Endothelial cell of umbilical vein (primary cell): ENCODE results near the gene NMRAL1. TPM values are rescaled to one million over a fixed set of nuclear protein-coding genes. Genes with fewer than 3 reads are reported as not detected.

Source experiments
- BruUV-seq: library from RNA; stranded (reverse); fragments of 400-500 nt; replicated peaks from 2 replicates; lab custom pipeline; 2021; lab: Mats Ljungman, UMichigan
- CTCF ChIA-PET: fragments of 300-600, 350-600 bp; sonication (Branson Sonifier 250); formaldehyde crosslinking; loops from one replicate; lab custom pipeline; 2021; ENCODE audit warnings: antibody characterized with exemption, inconsistent platforms; lab: Charles Lee
- POLR2A ChIA-PET: fragments of 300-600, 350-600 bp; sonication (Branson Sonifier 250); formaldehyde crosslinking; loops from one replicate; lab custom pipeline; 2021; ENCODE audit warnings: antibody characterized with exemption, inconsistent platforms; lab: Charles Lee
- DNase-seq: peaks from one replicate; pipeline ENCODE4 v3.0.0-alpha.2; 2011; ENCODE audit warnings: low read depth, low spot score
- FAIRE-seq: peaks from 2 replicates; lab custom pipeline; 2011; peaks lifted over from hg19 to GRCh38; lab: Jason Lieb, UNC
- H2AFZ ChIP-seq: 2 replicates; pipeline ENCODE4 v1.6.0; 2012; ENCODE audit warnings: low read depth, low read length, control low read depth, inconsistent platforms
- H3K27ac ChIP-seq: 2 replicates; pipeline ENCODE4 v1.5.1; 2011; ENCODE audit warnings: low read depth, mild to moderate bottlenecking, control low read depth, low read length, moderate library complexity; ENCODE audit not compliant: insufficient read depth
- H3K27me3 ChIP-seq, 2 experiments: 2 replicates each; pipeline versions ENCODE4 v1.6.0 to v1.6.1; 2011; ENCODE audit warnings: low read length in 2 of 2, mixed read lengths in 1 of 2; ENCODE audit not compliant: control insufficient read depth in 2 of 2, insufficient read depth in 2 of 2
- H3K36me3 ChIP-seq, 2 experiments: 2 replicates in 1 of 2; 3 replicates in 1 of 2; pipeline ENCODE4 v1.5.1; 2011; ENCODE audit warnings: low read length in 2 of 2, mild to moderate bottlenecking in 1 of 2, moderate library complexity in 1 of 2; ENCODE audit not compliant: control insufficient read depth in 2 of 2, insufficient read depth in 2 of 2; ENCODE audit errors: extremely low read depth in 1 of 2
- H3K4me1 ChIP-seq: 3 replicates; pipeline ENCODE4 v1.5.1; 2011; ENCODE audit warnings: mild to moderate bottlenecking, low read length; ENCODE audit not compliant: control insufficient read depth, insufficient read depth; ENCODE audit errors: extremely low read depth
- H3K4me2 ChIP-seq: 2 replicates; pipeline ENCODE4 v1.6.1; 2011; ENCODE audit warnings: low read length, control low read depth, mixed read lengths; ENCODE audit not compliant: insufficient read depth
- H3K4me3 ChIP-seq, 3 experiments: fragments of 200-600 bp in 1 of 3; sonication (generic), shearing (Covaris generic) in 1 of 3; replicated peaks in 1 of 3; 2 replicates each; pipeline ENCODE4 v1.5.1; 2011 to 2016; ENCODE audit warnings: control low read depth in 3 of 3, low read length in 3 of 3, mild to moderate bottlenecking in 2 of 3, inconsistent platforms in 1 of 3, low read depth in 1 of 3, moderate library complexity in 1 of 3; ENCODE audit not compliant: insufficient read depth in 1 of 3
- H3K79me2 ChIP-seq: 2 replicates; pipeline ENCODE4 v1.6.0; 2012; ENCODE audit warnings: low read length, inconsistent platforms; ENCODE audit not compliant: control insufficient read depth, insufficient read depth
- H3K9ac ChIP-seq: replicated peaks from 2 replicates; pipeline ENCODE3; 2011; ENCODE audit warnings: low read length, control low read depth; ENCODE audit not compliant: insufficient read depth; ENCODE audit errors: extremely low read depth
- H3K9me1 ChIP-seq: replicated peaks from 3 replicates; pipeline ENCODE4 v1.6.0; 2011; ENCODE audit warnings: mild to moderate bottlenecking, low read length; ENCODE audit not compliant: control insufficient read depth, insufficient read depth; ENCODE audit errors: extremely low read depth
- H3K9me3 ChIP-seq: replicated peaks from 2 replicates; pipeline ENCODE4 v1.5.1; 2012; ENCODE audit warnings: low read length, inconsistent platforms; ENCODE audit not compliant: control insufficient read depth, insufficient read depth
- H4K20me1 ChIP-seq: replicated peaks from 2 replicates; pipeline ENCODE3; 2011; ENCODE audit warnings: mild to moderate bottlenecking, low read length; ENCODE audit not compliant: control insufficient read depth, insufficient read depth; ENCODE audit errors: extremely low read depth
- CTCF ChIP-seq, 2 donors: IDR thresholded peaks; 1 replicate in 1 of 2; 2 replicates in 1 of 2; pipeline ENCODE4 v1.5.1; 2011; ENCODE audit warnings: low read length in 2 of 2, mild to moderate bottlenecking in 2 of 2, moderate library complexity in 2 of 2, control low read depth in 1 of 2, inconsistent platforms in 1 of 2, low read depth in 1 of 2; ENCODE audit not compliant: insufficient read depth in 1 of 2; ENCODE audit errors: extremely low read depth in 1 of 2
- EZH2 ChIP-seq: IDR thresholded peaks from 2 replicates; pipeline ENCODE4 v1.6.1; 2012; ENCODE audit warnings: borderline replicate concordance, low read depth, mild to moderate bottlenecking, moderate library complexity, low read length, inconsistent platforms; ENCODE audit not compliant: severe bottlenecking
- FOS ChIP-seq: IDR thresholded peaks from 2 replicates; pipeline ENCODE4 v1.6.1; 2011; ENCODE audit warnings: mild to moderate bottlenecking, low read length, moderate library complexity, borderline replicate concordance; ENCODE audit not compliant: insufficient read depth
- GATA2 ChIP-seq: IDR thresholded peaks from 2 replicates; pipeline ENCODE4 v1.7.0; 2011; ENCODE audit warnings: low read depth, mild to moderate bottlenecking, moderate library complexity, mixed read lengths, low read length; ENCODE audit not compliant: insufficient read length, insufficient read depth
- JUN ChIP-seq: IDR thresholded peaks from 2 replicates; pipeline ENCODE4 v1.6.1; 2011; ENCODE audit warnings: borderline replicate concordance, low read depth; ENCODE audit not compliant: insufficient read length, insufficient read depth
- MAX ChIP-seq: IDR thresholded peaks from 2 replicates; pipeline ENCODE4 v1.6.1; 2011; ENCODE audit not compliant: insufficient read depth, insufficient read length
- MYC ChIP-seq: IDR thresholded peaks from one replicate; pipeline ENCODE4 v1.6.1; 2011; ENCODE audit warnings: mild to moderate bottlenecking, low read depth, low read length
- POLR2A ChIP-seq: IDR thresholded peaks from 2 replicates; pipeline ENCODE4 v1.6.1; 2012; ENCODE audit warnings: low read depth, mild to moderate bottlenecking, control low read depth, low read length
- POLR2AphosphoS5 ChIP-seq: IDR thresholded peaks from 2 replicates; pipeline ENCODE4 v1.6.1; 2012; ENCODE audit warnings: low read depth, mild to moderate bottlenecking, control low read depth, low read length, moderate library complexity; ENCODE audit not compliant: insufficient read depth
- dilution Hi-C: fragments of 300-500 bp; cut with MboI; formaldehyde crosslinking; loops from one replicate; pipeline ENCODE4 v1.15.0; 2019; ENCODE audit warnings: low sequenced_read_pairs; ENCODE audit not compliant: extremely low pct_ligation_motif_present
- intact Hi-C: fragments of 100-400 bp; cut with micrococcal nuclease; formaldehyde crosslinking; loops from one replicate; pipeline ENCODE4 v1.10.0; 2022
- polyA plus RNA-seq, 4 experiments: library from polyadenylated mRNA; depleted of rRNA in 3 of 4; stranded (reverse) in 3 of 4; unstranded in 1 of 4; fragments of >200 nt; gene quantifications; 2 replicates each; pipeline versions ENCODE4 v1.2.1 to v1.2.3, GENCODE V29; 2011 to 2012; ENCODE audit warnings: missing spikeins in 1 of 4
- total RNA-seq: library from RNA; stranded (reverse); gene quantifications from 2 replicates; pipeline ENCODE4 v1.2.3, GENCODE V29; 2021

The NMRAL1 gene
- total and polyA plus RNA-seq, 2 donors (not counting 3 experiments of a cell fraction or from before 2014, with no cell fraction given): 48.0 to 84.4 TPM

GRCh38 chr16:4499196-4499555, 24.8 kb upstream of the NMRAL1 start:
- no peak overlapping the region for H3K4me2 ChIP-seq
- peaks cover 2% of the 10 kb centered on the region for H3K9me1 ChIP-seq
- ChIA-PET CTCF (interaction anchor here (0.7 to 4.9 kb wide), 7 partner anchors 9 to 125 kb away, joined by 3 to 39 read pairs (median 6); partner anchors contain the start of genes HMOX2 and MGRN1), POLR2A (interaction anchor here (0.5 kb wide), 1 partner anchor 21 kb away, joined by 4 read pairs; no protein-coding TSS in a partner anchor)
- no peaks in the 10 kb centered on the region for H3K9me3 ChIP-seq
- no peaks in the 10 kb centered on the region for H3K27me3 ChIP-seq
- TF ChIP-seq POLR2AphosphoS5 (no peak), POLR2A (no peak), MAX (no peak), GATA2 (no peak), EZH2 (no peak), MYC (no peak), CTCF (IDR thresholded peaks at IDR 0.05; ENCODE audit: extremely low read depth in 1 of 2, insufficient read depth in 1 of 2, low read depth in 1 of 2, low read length in 2 of 2) (no peak), JUN (no peak), FOS (no peak)
- intact Hi-C loops (no loop called here), dilution Hi-C loops (no loop called here)
- peaks cover 0 to 4% of the 10 kb centered on the region in 2 experiments for H3K36me3 ChIP-seq
- peaks cover 49% of the 10 kb centered on the region for H3K79me2 ChIP-seq
- BruUV-seq: no TSS peak
- FAIRE-seq (no peak), DNase-seq (no peak)
- no peak overlapping the region for H3K27ac ChIP-seq
- no peak overlapping the region for H3K4me3 ChIP-seq
- H3K9ac ChIP-seq: no peak overlapping the region
- no peaks in the 10 kb centered on the region for H4K20me1 ChIP-seq
- H3K4me1 ChIP-seq: peaks cover 33% of the 10 kb centered on the region
- H2AFZ ChIP-seq: no peak overlapping the region
